SK-N-SH (cell line): ENCODE measurements around the gene RPS16. TPM values are rescaled to one million over a fixed set of nuclear protein-coding genes. Genes with fewer than 3 reads are reported as not detected.

Experiments used
- CTCF ChIA-PET: fragments of 300-600, 350-600 bp; formaldehyde crosslinking; extraction: SDS; loops from one replicate; lab custom pipeline; 2021; lab: Yijun Ruan, JAX
- POLR2A ChIA-PET: fragments of 350-600 bp; sonication (Branson Sonifier 250); formaldehyde crosslinking; extraction: SDS; loops from one replicate; lab custom pipeline; 2020; ENCODE audit warnings: antibody characterized with exemption, inconsistent platforms; lab: Yijun Ruan, JAX
- DNase-seq: peaks from one replicate; pipeline ENCODE4 v3.0.0; 2012
- H2AFZ ChIP-seq: fragments of 200-600 bp; sonication (generic); 2 replicates; pipeline ENCODE4 v1.8.1; 2016; ENCODE audit warnings: antibody characterized with exemption, mild to moderate bottlenecking, low read depth
- H3F3A ChIP-seq: fragments of 200-600 bp; sonication (generic); replicated peaks from 2 replicates; pipeline ENCODE3; 2016; ENCODE audit warnings: antibody characterized with exemption, mild to moderate bottlenecking; ENCODE audit not compliant: insufficient read depth
- H3K27ac ChIP-seq, 2 experiments: fragments of 200-500 bp in 1 of 2; fragments of 200-600 bp in 1 of 2; sonication (Bioruptor generic) in 1 of 2; sonication (generic), shearing (Covaris generic) in 1 of 2; 2 replicates each; pipeline versions ENCODE4 v1.5.1 to v1.6.1; 2014 to 2016; ENCODE audit warnings: low read depth in 2 of 2, inconsistent platforms in 1 of 2, low read length in 1 of 2, mild to moderate bottlenecking in 1 of 2, mixed read lengths in 1 of 2
- H3K27me3 ChIP-seq: fragments of 200-600 bp; sonication (generic), shearing (Covaris generic); 2 replicates; pipeline ENCODE4 v1.6.1; 2016; ENCODE audit warnings: mixed run types; ENCODE audit not compliant: insufficient read depth
- H3K36me3 ChIP-seq, 2 experiments: fragments of 200-500 bp in 1 of 2; fragments of 200-600 bp in 1 of 2; sonication (Bioruptor generic) in 1 of 2; sonication (generic) in 1 of 2; replicated peaks in 1 of 2; 2 replicates each; pipeline versions ENCODE3 to v1.5.1; 2014 to 2016; ENCODE audit warnings: low read length in 1 of 2, mild to moderate bottlenecking in 1 of 2; ENCODE audit not compliant: insufficient read depth in 2 of 2, control insufficient read depth in 1 of 2
- H3K4me1 ChIP-seq, 2 experiments: fragments of 200-500 bp in 1 of 2; fragments of 200-600 bp in 1 of 2; sonication (Bioruptor generic) in 1 of 2; sonication (generic), shearing (Covaris generic) in 1 of 2; 2 replicates each; pipeline versions ENCODE4 v1.5.1 to v1.6.1; 2014 to 2016; ENCODE audit warnings: low read depth in 1 of 2, low read length in 1 of 2, mixed run types in 1 of 2; ENCODE audit not compliant: insufficient read depth in 2 of 2, control insufficient read depth in 1 of 2
- H3K4me2 ChIP-seq: fragments of 200-600 bp; sonication (generic), shearing (Covaris generic); 2 replicates; pipeline ENCODE4 v1.6.1; 2017; ENCODE audit warnings: mixed run types
- H3K4me3 ChIP-seq, 2 experiments: fragments of 200-500 bp in 1 of 2; fragments of 200-600 bp in 1 of 2; sonication (Bioruptor generic) in 1 of 2; sonication (generic), shearing (Covaris generic) in 1 of 2; 2 replicates each; pipeline versions ENCODE4 v1.5.1 to v1.8.1; 2014 to 2016; ENCODE audit warnings: low read depth in 2 of 2, inconsistent platforms in 1 of 2, low read length in 1 of 2, mild to moderate bottlenecking in 1 of 2, mixed read lengths in 1 of 2, moderate library complexity in 1 of 2
- H3K79me2 ChIP-seq: fragments of 200-600 bp; sonication (generic); 2 replicates; pipeline ENCODE4 v1.8.1; 2017; ENCODE audit warnings: mild to moderate bottlenecking; ENCODE audit not compliant: insufficient read depth
- H3K9ac ChIP-seq: fragments of 200-600 bp; sonication (generic); 2 replicates; pipeline ENCODE4 v1.6.1; 2017; ENCODE audit warnings: mixed run types
- H3K9me2 ChIP-seq: fragments of 200-600 bp; sonication (generic); 2 replicates; pipeline ENCODE4 v1.6.1; 2017; ENCODE audit warnings: mixed run types
- H3K9me3 ChIP-seq: fragments of 200-600 bp; sonication (generic); 2 replicates; pipeline ENCODE4 v1.6.1; 2017; ENCODE audit warnings: mixed run types, mild to moderate bottlenecking, moderate library complexity
- H4K20me1 ChIP-seq: fragments of 200-600 bp; sonication (generic); 2 replicates; pipeline ENCODE4 v1.6.1; 2017; ENCODE audit warnings: mild to moderate bottlenecking, mixed run types; ENCODE audit not compliant: insufficient read depth
- ELF1 ChIP-seq: IDR thresholded peaks from 2 replicates; pipeline ENCODE4 v1.4.0; 2012
- FOSL2 ChIP-seq: IDR thresholded peaks from 2 replicates; pipeline ENCODE4 v1.4.0; 2012; ENCODE audit warnings: low read depth, mild to moderate bottlenecking, moderate library complexity, borderline replicate concordance
- FOXJ3 ChIP-seq: sonication (generic); formaldehyde crosslinking; IDR thresholded peaks from 2 replicates; pipeline ENCODE4 v1.5.1; 2020; ENCODE audit warnings: mild to moderate bottlenecking, missing genetic modification reagents
- FOXM1 ChIP-seq: IDR thresholded peaks from 2 replicates; pipeline ENCODE4 v1.4.0; 2012; ENCODE audit warnings: low read depth, mild to moderate bottlenecking
- GATA2 ChIP-seq: sonication (generic); formaldehyde crosslinking; IDR thresholded peaks from 2 replicates; pipeline ENCODE4 v1.5.0; 2020; ENCODE audit warnings: mild to moderate bottlenecking, missing genetic modification reagents
- JUND ChIP-seq: IDR thresholded peaks from 2 replicates; pipeline ENCODE4 v1.4.0; 2012
- MEF2A ChIP-seq: IDR thresholded peaks from 2 replicates; pipeline ENCODE4 v1.4.0; 2012; ENCODE audit warnings: low read depth, borderline replicate concordance
- NRF1 ChIP-seq: IDR thresholded peaks from 2 replicates; pipeline ENCODE4 v1.6.1; 2012; ENCODE audit warnings: low read depth, mild to moderate bottlenecking, low read length
- PBX3 ChIP-seq: IDR thresholded peaks from 2 replicates; pipeline ENCODE4; 2012
- POLR2AphosphoS5 ChIP-seq: IDR thresholded peaks from 2 replicates; pipeline ENCODE4 v1.6.1; 2012; ENCODE audit warnings: low read depth, low read length
- RAD21 ChIP-seq: IDR thresholded peaks from 2 replicates; pipeline ENCODE4 v1.6.1; 2012; ENCODE audit warnings: mild to moderate bottlenecking, low read length
- RFX5 ChIP-seq: IDR thresholded peaks from 2 replicates; pipeline ENCODE4 v1.6.1; 2012; ENCODE audit warnings: mild to moderate bottlenecking, improper control_type of control experiment, low read length
- RXRA ChIP-seq: IDR thresholded peaks from 2 replicates; pipeline ENCODE4 v1.4.0; 2012; ENCODE audit warnings: low read depth, mild to moderate bottlenecking, borderline replicate concordance
- SIN3A ChIP-seq: IDR thresholded peaks from 2 replicates; pipeline ENCODE4 v1.6.1; 2012; ENCODE audit warnings: low read depth, mild to moderate bottlenecking, low read length, moderate library complexity, borderline replicate concordance
- SMC3 ChIP-seq: IDR thresholded peaks from 2 replicates; pipeline ENCODE4 v1.6.1; 2012; ENCODE audit warnings: low read depth, low read length, improper control_type of control experiment
- TAF1 ChIP-seq: IDR thresholded peaks from 2 replicates; pipeline ENCODE4 v1.6.1; 2012; ENCODE audit warnings: low read depth, mild to moderate bottlenecking, low read length, moderate library complexity, borderline replicate concordance
- ZBTB33 ChIP-seq: IDR thresholded peaks from 2 replicates; pipeline ENCODE4 v1.4.0; 2012; ENCODE audit warnings: low read depth, borderline replicate concordance
- WGBS: methylation state at CpG from one replicate; pipeline ENCODE4 v1.1.6; 2017; ENCODE audit warnings: low lambda C conversion rate; 5-methylcytosine and 5-hydroxymethylcytosine counted together
- polyA plus RNA-seq, 3 experiments: library from polyadenylated mRNA; depleted of rRNA; stranded (reverse); fragments of >200 nt; gene quantifications; 2 replicates each; pipeline ENCODE4 v1.2.3, GENCODE V29; 2012
- TF ChIP-seq, protein P1 (sequence below): IDR thresholded peaks from 2 replicates; pipeline ENCODE4 v1.6.1; 2012; ENCODE audit warnings: mild to moderate bottlenecking, low read depth, low read length, moderate library complexity
- TF ChIP-seq, protein P2 (sequence below): IDR thresholded peaks from 2 replicates; pipeline ENCODE4 v1.4.0; 2012; ENCODE audit warnings: low read depth
- TF ChIP-seq, protein P3 (sequence below): fragments of 200-600 bp; sonication (generic); IDR thresholded peaks from 2 replicates; pipeline ENCODE4 v1.6.1; 2017; ENCODE audit warnings: antibody characterized with exemption, mild to moderate bottlenecking, moderate library complexity

Gene RPS16
- polyA plus RNA-seq, 1 of the 3 experiments (the other 2 are of a cell fraction): 7,541 TPM

GRCh38 chr19:39475748-39476147 is 40.0 kb upstream of the RPS16 start:
- Histone ChIP-seq H3K36me3 (peaks cover 13 to 44% of the 10 kb centered on the region in 2 experiments), H3K4me2 (no peak overlapping the region), H3K79me2 (peaks cover 1% of the 10 kb centered on the region), H3K27me3 (no peaks in the 10 kb centered on the region), H3K27ac (no peak overlapping the region), H2AFZ (no peak overlapping the region), H3K4me1 (peaks cover 0 to 5% of the 10 kb centered on the region in 2 experiments; a peak in 1 of 4 replicates), H3K9me2 (no peaks in the 10 kb centered on the region), H3F3A (peaks cover 22% of the 10 kb centered on the region), H3K9me3 (no peaks in the 10 kb centered on the region), H3K9ac (no peak overlapping the region), H3K4me3 (no peak overlapping the region), H4K20me1 (no peaks in the 10 kb centered on the region)
- no peak for DNase-seq
- TF ChIP-seq ZBTB33: no peak
- no peak for TF ChIP-seq RFX5
- no peak for TF ChIP-seq FOSL2
- no peak for TF ChIP-seq POLR2AphosphoS5
- no peak for TF ChIP-seq SIN3A
- TF ChIP-seq, protein P1, sequence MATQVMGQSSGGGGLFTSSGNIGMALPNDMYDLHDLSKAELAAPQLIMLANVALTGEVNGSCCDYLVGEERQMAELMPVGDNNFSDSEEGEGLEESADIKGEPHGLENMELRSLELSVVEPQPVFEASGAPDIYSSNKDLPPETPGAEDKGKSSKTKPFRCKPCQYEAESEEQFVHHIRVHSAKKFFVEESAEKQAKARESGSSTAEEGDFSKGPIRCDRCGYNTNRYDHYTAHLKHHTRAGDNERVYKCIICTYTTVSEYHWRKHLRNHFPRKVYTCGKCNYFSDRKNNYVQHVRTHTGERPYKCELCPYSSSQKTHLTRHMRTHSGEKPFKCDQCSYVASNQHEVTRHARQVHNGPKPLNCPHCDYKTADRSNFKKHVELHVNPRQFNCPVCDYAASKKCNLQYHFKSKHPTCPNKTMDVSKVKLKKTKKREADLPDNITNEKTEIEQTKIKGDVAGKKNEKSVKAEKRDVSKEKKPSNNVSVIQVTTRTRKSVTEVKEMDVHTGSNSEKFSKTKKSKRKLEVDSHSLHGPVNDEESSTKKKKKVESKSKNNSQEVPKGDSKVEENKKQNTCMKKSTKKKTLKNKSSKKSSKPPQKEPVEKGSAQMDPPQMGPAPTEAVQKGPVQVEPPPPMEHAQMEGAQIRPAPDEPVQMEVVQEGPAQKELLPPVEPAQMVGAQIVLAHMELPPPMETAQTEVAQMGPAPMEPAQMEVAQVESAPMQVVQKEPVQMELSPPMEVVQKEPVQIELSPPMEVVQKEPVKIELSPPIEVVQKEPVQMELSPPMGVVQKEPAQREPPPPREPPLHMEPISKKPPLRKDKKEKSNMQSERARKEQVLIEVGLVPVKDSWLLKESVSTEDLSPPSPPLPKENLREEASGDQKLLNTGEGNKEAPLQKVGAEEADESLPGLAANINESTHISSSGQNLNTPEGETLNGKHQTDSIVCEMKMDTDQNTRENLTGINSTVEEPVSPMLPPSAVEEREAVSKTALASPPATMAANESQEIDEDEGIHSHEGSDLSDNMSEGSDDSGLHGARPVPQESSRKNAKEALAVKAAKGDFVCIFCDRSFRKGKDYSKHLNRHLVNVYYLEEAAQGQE: no peak
- TF ChIP-seq NRF1: no peak
- no peak for TF ChIP-seq TAF1
- no peak for TF ChIP-seq RXRA
- no peak for TF ChIP-seq FOXJ3 (CRISPR knock-in tag)
- WGBS: 92% methylated on average over 2 of the region's 2 CpGs
- ChIA-PET POLR2A (no interaction called here), CTCF (interaction anchor here (1.3 to 5.5 kb wide), 6 partner anchors 15 to 66 kb away, joined by 3 to 96 read pairs (median 10); partner anchors contain the start of genes EID2 and EID2B)

GRCh38 chr19:39474139-39474620 is 38.4 kb upstream of the RPS16 start:
- peaks cover 15% of the 10 kb centered on the region for H3F3A ChIP-seq
- H2AFZ ChIP-seq: no peak overlapping the region
- WGBS: 59% methylated on average over 9 of the region's 9 CpGs
- POLR2A ChIA-PET: interaction anchor here (0.7 to 0.8 kb wide), 2 partner anchors 38 to 83 kb away, joined by 3 read pairs; partner anchors contain the start of genes MED29, PAF1 and RPS16
- H3K4me1 ChIP-seq: no peaks in the 10 kb centered on the region
- CTCF ChIA-PET: interaction anchor here (0.6 to 5.5 kb wide), 29 partner anchors 9 to 173 kb away, joined by 3 to 96 read pairs (median 5); partner anchors contain the start of genes EID2, EID2B and SELENOV
- no peak overlapping the region for H3K4me2 ChIP-seq
- no peaks in the 10 kb centered on the region for H3K79me2 ChIP-seq
- no peaks in the 10 kb centered on the region for H4K20me1 ChIP-seq
- no peak overlapping the region for H3K27ac ChIP-seq
- DNase-seq: peak; percentile 91
- TF ChIP-seq JUND (no peak), ELF1 (no peak), PBX3 (no peak), MEF2A (no peak), RAD21 (peak; percentile 55), FOXM1 (no peak), GATA2 (CRISPR knock-in tag) (no peak), TAF1 (no peak), SMC3 (peak; percentile 69; the same call in 1 of the 2 replicates)
- TF ChIP-seq, protein P2, sequence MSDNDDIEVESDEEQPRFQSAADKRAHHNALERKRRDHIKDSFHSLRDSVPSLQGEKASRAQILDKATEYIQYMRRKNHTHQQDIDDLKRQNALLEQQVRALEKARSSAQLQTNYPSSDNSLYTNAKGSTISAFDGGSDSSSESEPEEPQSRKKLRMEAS: no peak
- TF ChIP-seq, protein P3, sequence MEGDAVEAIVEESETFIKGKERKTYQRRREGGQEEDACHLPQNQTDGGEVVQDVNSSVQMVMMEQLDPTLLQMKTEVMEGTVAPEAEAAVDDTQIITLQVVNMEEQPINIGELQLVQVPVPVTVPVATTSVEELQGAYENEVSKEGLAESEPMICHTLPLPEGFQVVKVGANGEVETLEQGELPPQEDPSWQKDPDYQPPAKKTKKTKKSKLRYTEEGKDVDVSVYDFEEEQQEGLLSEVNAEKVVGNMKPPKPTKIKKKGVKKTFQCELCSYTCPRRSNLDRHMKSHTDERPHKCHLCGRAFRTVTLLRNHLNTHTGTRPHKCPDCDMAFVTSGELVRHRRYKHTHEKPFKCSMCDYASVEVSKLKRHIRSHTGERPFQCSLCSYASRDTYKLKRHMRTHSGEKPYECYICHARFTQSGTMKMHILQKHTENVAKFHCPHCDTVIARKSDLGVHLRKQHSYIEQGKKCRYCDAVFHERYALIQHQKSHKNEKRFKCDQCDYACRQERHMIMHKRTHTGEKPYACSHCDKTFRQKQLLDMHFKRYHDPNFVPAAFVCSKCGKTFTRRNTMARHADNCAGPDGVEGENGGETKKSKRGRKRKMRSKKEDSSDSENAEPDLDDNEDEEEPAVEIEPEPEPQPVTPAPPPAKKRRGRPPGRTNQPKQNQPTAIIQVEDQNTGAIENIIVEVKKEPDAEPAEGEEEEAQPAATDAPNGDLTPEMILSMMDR: peak; percentile 83
- TF ChIP-seq, all 33 proteins: peak for 3
- H3K9me3 ChIP-seq: no peaks in the 10 kb centered on the region
- peaks cover 13 to 59% of the 10 kb centered on the region in 2 experiments for H3K36me3 ChIP-seq
- H3K4me3 ChIP-seq: peak overlapping the region in 1 of 2 experiments; percentile 51; a peak in 1 of 4 replicates
- no peaks in the 10 kb centered on the region for H3K27me3 ChIP-seq
- no peaks in the 10 kb centered on the region for H3K9me2 ChIP-seq
- no peak overlapping the region for H3K9ac ChIP-seq
